ENCODE data around the gene FEM1B. TPM values are rescaled to one million over a fixed set of nuclear protein-coding genes. Genes with fewer than 3 reads are reported as not detected.

The FEM1B gene
- total and polyA plus RNA-seq, 2 of the 8 experiments (the other 6 are each of a cell fraction or from before 2014, with no cell fraction given): 36.1 to 83.8 TPM

DNA sequence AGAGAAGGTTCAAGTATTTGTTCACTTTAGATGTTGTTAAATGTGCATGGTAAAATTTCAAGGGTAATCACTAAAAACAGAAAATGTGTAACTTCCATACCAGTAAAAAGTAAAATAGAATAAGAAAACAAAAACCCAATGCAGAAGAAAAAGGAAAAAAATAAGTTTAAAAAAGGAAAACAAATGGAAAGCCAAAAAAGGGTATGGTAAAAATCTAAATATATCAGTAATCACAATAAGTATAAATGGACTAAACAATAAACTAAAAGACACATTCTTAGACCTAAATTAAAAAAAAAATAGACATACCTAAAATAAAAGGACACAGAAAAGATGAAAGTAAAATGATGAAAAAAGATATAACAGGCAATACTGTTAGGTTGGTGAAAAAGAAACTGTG lies 38.5 kb upstream of the FEM1B start (continued):
- no peak for TF ChIP-seq CTBP2 (IDR thresholded peaks at IDR 0.05; ENCODE audit: borderline replicate concordance, insufficient read depth, insufficient read length, low read length)

Measured in H1 (cell line).